Measurements from ENCODE around the gene FAF2. TPM values are rescaled to one million over a fixed set of nuclear protein-coding genes. Genes with fewer than 3 reads are reported as not detected.

Gene FAF2
- total RNA-seq, 1 experiment from 2014 or later, result 32.9 TPM

GRCh38 chr5:176409765-176410164 is 38.4 kb upstream of the FAF2 start (continued):
- TF ChIP-seq, protein P1, sequence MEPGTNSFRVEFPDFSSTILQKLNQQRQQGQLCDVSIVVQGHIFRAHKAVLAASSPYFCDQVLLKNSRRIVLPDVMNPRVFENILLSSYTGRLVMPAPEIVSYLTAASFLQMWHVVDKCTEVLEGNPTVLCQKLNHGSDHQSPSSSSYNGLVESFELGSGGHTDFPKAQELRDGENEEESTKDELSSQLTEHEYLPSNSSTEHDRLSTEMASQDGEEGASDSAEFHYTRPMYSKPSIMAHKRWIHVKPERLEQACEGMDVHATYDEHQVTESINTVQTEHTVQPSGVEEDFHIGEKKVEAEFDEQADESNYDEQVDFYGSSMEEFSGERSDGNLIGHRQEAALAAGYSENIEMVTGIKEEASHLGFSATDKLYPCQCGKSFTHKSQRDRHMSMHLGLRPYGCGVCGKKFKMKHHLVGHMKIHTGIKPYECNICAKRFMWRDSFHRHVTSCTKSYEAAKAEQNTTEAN (CRISPR knock-in tag; IDR thresholded peaks at IDR 0.05), result no peak
- TF ChIP-seq FOXJ3 (CRISPR knock-in tag; IDR thresholded peaks at IDR 0.05; ENCODE audit: borderline replicate concordance) (no peak), MYBL2 (CRISPR knock-in tag; IDR thresholded peaks at IDR 0.05) (no peak), OVOL2 (CRISPR knock-in tag; IDR thresholded peaks at IDR 0.05; ENCODE audit: borderline replicate concordance) (no peak), ELF4 (CRISPR knock-in tag; IDR thresholded peaks at IDR 0.05; ENCODE audit: low read depth) (no peak), CREB1 (CRISPR knock-in tag; IDR thresholded peaks at IDR 0.05) (no peak)
- TF ChIP-seq, protein P2, sequence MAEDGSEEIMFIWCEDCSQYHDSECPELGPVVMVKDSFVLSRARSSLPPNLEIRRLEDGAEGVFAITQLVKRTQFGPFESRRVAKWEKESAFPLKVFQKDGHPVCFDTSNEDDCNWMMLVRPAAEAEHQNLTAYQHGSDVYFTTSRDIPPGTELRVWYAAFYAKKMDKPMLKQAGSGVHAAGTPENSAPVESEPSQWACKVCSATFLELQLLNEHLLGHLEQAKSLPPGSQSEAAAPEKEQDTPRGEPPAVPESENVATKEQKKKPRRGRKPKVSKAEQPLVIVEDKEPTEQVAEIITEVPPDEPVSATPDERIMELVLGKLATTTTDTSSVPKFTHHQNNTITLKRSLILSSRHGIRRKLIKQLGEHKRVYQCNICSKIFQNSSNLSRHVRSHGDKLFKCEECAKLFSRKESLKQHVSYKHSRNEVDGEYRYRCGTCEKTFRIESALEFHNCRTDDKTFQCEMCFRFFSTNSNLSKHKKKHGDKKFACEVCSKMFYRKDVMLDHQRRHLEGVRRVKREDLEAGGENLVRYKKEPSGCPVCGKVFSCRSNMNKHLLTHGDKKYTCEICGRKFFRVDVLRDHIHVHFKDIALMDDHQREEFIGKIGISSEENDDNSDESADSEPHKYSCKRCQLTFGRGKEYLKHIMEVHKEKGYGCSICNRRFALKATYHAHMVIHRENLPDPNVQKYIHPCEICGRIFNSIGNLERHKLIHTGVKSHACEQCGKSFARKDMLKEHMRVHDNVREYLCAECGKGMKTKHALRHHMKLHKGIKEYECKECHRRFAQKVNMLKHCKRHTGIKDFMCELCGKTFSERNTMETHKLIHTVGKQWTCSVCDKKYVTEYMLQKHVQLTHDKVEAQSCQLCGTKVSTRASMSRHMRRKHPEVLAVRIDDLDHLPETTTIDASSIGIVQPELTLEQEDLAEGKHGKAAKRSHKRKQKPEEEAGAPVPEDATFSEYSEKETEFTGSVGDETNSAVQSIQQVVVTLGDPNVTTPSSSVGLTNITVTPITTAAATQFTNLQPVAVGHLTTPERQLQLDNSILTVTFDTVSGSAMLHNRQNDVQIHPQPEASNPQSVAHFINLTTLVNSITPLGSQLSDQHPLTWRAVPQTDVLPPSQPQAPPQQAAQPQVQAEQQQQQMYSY (CRISPR knock-in tag; IDR thresholded peaks at IDR 0.05), result no peak
- TF ChIP-seq, protein P3, sequence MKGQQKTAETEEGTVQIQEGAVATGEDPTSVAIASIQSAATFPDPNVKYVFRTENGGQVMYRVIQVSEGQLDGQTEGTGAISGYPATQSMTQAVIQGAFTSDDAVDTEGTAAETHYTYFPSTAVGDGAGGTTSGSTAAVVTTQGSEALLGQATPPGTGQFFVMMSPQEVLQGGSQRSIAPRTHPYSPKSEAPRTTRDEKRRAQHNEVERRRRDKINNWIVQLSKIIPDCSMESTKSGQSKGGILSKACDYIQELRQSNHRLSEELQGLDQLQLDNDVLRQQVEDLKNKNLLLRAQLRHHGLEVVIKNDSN (CRISPR knock-in tag; IDR thresholded peaks at IDR 0.05), result no peak

- Mint-ChIP-seq H3K27me3 (ENCODE audit: low read depth) (no peaks in the 10 kb centered on the region), H3K36me3 (no peaks in the 10 kb centered on the region), H3K4me3 (no peak overlapping the region), H3K27ac (peak overlapping the region; percentile 54; the same call in 1 of the 2 replicates), H3K4me1 (peaks cover 3% of the 10 kb centered on the region), H3K9me3 (no peaks in the 10 kb centered on the region)
- ChIA-PET CTCF (interaction anchor here (1.0 kb wide), 1 partner anchor 37 kb away, joined by 5 read pairs; no protein-coding TSS in a partner anchor), POLR2A (no interaction called here)
- DNase-seq (ENCODE audit: low spot score) (no peak), ATAC-seq (peak; percentile 51)
- TF ChIP-seq, protein P4, sequence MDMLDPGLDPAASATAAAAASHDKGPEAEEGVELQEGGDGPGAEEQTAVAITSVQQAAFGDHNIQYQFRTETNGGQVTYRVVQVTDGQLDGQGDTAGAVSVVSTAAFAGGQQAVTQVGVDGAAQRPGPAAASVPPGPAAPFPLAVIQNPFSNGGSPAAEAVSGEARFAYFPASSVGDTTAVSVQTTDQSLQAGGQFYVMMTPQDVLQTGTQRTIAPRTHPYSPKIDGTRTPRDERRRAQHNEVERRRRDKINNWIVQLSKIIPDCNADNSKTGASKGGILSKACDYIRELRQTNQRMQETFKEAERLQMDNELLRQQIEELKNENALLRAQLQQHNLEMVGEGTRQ (CRISPR knock-in tag; IDR thresholded peaks at IDR 0.05), result no peak
- no peak for TF ChIP-seq NR3C1 (CRISPR knock-in tag; conservative IDR thresholded peaks at IDR 0.05; ENCODE audit: low read depth)
- TF ChIP-seq MYBL2 (CRISPR knock-in tag; IDR thresholded peaks at IDR 0.05), result no peak
- TF ChIP-seq SOX15 (CRISPR knock-in tag; IDR thresholded peaks at IDR 0.05), result no peak
- TF ChIP-seq ERG (CRISPR knock-in tag; IDR thresholded peaks at IDR 0.05), result no peak
- no peak for TF ChIP-seq RORB (CRISPR knock-in tag; IDR thresholded peaks at IDR 0.05)
- TF ChIP-seq FOXP1 (CRISPR knock-in tag; IDR thresholded peaks at IDR 0.05; ENCODE audit: borderline replicate concordance), result no peak
- no peak for TF ChIP-seq CDX4 (CRISPR knock-in tag; IDR thresholded peaks at IDR 0.05; ENCODE audit: borderline replicate concordance)
- TF ChIP-seq E2F1 (CRISPR knock-in tag; IDR thresholded peaks at IDR 0.05), result no peak
- no peak for TF ChIP-seq PRRX2 (CRISPR knock-in tag; IDR thresholded peaks at IDR 0.05)
- TF ChIP-seq ZNF423 (CRISPR knock-in tag; IDR thresholded peaks at IDR 0.05), result no peak
- no peak for TF ChIP-seq GTF2I (CRISPR knock-in tag; conservative IDR thresholded peaks at IDR 0.05)
Observed at GRCh38 chr5:176410486-176411180, 37.6 kb upstream of the FAF2 start.
